Mesendoderm (in vitro differentiated cells): ENCODE results near the gene ACKR2.

Experiments used
- DNase-seq: peaks from one replicate; pipeline ENCODE4 v3.0.0; 2013
- H2AK5ac ChIP-seq: 2 replicates; pipeline ENCODE4 v1.6.1; 2013; ENCODE audit warnings: low read length, inconsistent platforms
- H2BK120ac ChIP-seq: 2 replicates; pipeline ENCODE4 v1.6.1; 2013; ENCODE audit warnings: low read depth, mild to moderate bottlenecking, low read length, moderate library complexity, mixed read lengths
- H2BK15ac ChIP-seq: replicated peaks from 2 replicates; pipeline ENCODE4 v1.6.1; 2013; ENCODE audit warnings: low read depth, mild to moderate bottlenecking, moderate library complexity
- H2BK5ac ChIP-seq: 2 replicates; pipeline ENCODE4 v1.6.1; 2013; ENCODE audit warnings: low read length, inconsistent platforms
- H3K18ac ChIP-seq: 2 replicates; pipeline ENCODE4 v1.6.1; 2013; ENCODE audit warnings: mild to moderate bottlenecking, low read length, mixed read lengths
- H3K23ac ChIP-seq: one replicate; pipeline ENCODE4 v1.6.1; 2013; ENCODE audit warnings: low read length
- H3K27ac ChIP-seq: 2 replicates; pipeline ENCODE4 v1.5.1; 2013; ENCODE audit warnings: low read depth, mild to moderate bottlenecking, inconsistent platforms, low read length, moderate library complexity
- H3K27me3 ChIP-seq: 2 replicates; pipeline ENCODE4 v1.6.1; 2013; ENCODE audit warnings: low read length, control low read depth, mild to moderate bottlenecking, inconsistent platforms; ENCODE audit not compliant: insufficient read depth, poor library complexity
- H3K36me3 ChIP-seq: 2 replicates; pipeline ENCODE4 v1.6.1; 2013; ENCODE audit warnings: low read length, inconsistent platforms; ENCODE audit not compliant: control insufficient read depth, insufficient read depth
- H3K4ac ChIP-seq: one replicate; pipeline ENCODE4 v1.6.1; 2013; ENCODE audit warnings: low read depth, mild to moderate bottlenecking, low read length, moderate library complexity
- H3K4me1 ChIP-seq: 2 replicates; pipeline ENCODE4 v1.6.1; 2013; ENCODE audit warnings: low read depth, low read length, inconsistent platforms; ENCODE audit not compliant: control insufficient read depth
- H3K4me2 ChIP-seq: 2 replicates; pipeline ENCODE4 v1.6.1; 2013; ENCODE audit warnings: low read length
- H3K4me3 ChIP-seq: 2 replicates; pipeline ENCODE4 v1.5.1; 2013; ENCODE audit warnings: mild to moderate bottlenecking, low read length
- H3K56ac ChIP-seq: one replicate; pipeline ENCODE4 v1.6.1; 2013; ENCODE audit warnings: low read length
- H3K79me1 ChIP-seq: 2 replicates; pipeline ENCODE4 v1.6.1; 2013; ENCODE audit warnings: low read length, inconsistent platforms
- H3K79me2 ChIP-seq: 2 replicates; pipeline ENCODE4 v1.6.1; 2013; ENCODE audit warnings: mild to moderate bottlenecking, low read length; ENCODE audit not compliant: control insufficient read depth, insufficient read depth
- H3K9ac ChIP-seq: 2 replicates; pipeline ENCODE4 v1.6.1; 2013; ENCODE audit warnings: low read length, inconsistent platforms
- H4K5ac ChIP-seq: one replicate; pipeline ENCODE4 v1.6.1; 2013; ENCODE audit warnings: low read length
- H4K8ac ChIP-seq: one replicate; pipeline ENCODE4 v1.6.1; 2013; ENCODE audit warnings: low read depth, mild to moderate bottlenecking, control low read depth, low read length, moderate library complexity
- WGBS: extraction: QIAGEN DNeasy Blood & Tissue Kit; methylation state at CpG from one replicate; pipeline ENCODE4 v1.1.7; 2013; ENCODE audit warnings: low lambda C conversion rate, missing lambda C conversion rate; ENCODE audit not compliant: insufficient coverage; ENCODE audit errors: extremely low coverage; 5-methylcytosine and 5-hydroxymethylcytosine counted together

Gene ACKR2

DNA sequence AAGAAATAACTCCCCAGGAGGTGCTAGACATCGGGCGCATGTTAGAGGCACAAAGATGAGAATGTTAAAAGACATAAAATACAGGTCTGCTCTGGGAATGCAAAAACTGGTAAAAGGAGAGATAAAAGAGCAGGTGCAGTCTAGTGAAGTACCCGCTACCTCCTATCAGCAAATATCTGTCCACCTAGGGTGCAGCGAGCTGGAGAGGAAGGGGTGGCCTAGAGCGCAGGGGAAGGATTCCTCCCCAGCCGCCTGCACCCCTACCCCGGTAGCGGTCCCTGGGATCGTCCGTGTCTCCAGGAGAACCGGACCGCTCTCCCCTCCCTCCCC, 96.5 kb downstream of the ACKR2 start:
- no peak overlapping the region for H3K23ac ChIP-seq
- DNase-seq, result no peak
- no peak overlapping the region for H4K5ac ChIP-seq
- H3K27ac ChIP-seq, result no peak overlapping the region
- no peak overlapping the region for H3K4me2 ChIP-seq
- no peak overlapping the region for H2AK5ac ChIP-seq
- H2BK5ac ChIP-seq, result no peak overlapping the region
- no peaks in the 10 kb centered on the region for H3K27me3 ChIP-seq
- no peaks in the 10 kb centered on the region for H3K79me2 ChIP-seq
- H3K4me1 ChIP-seq, result no peaks in the 10 kb centered on the region
- H3K4ac ChIP-seq, result no peak overlapping the region
- H3K18ac ChIP-seq, result no peak overlapping the region
- H3K79me1 ChIP-seq, result no peaks in the 10 kb centered on the region
- no peak overlapping the region for H3K56ac ChIP-seq
- H3K36me3 ChIP-seq, result no peaks in the 10 kb centered on the region
- H2BK120ac ChIP-seq, result no peak overlapping the region
- H3K9ac ChIP-seq, result no peak overlapping the region
- WGBS, result no CpG with 5 or more reads among the region's 12 CpGs
- no peak overlapping the region for H3K4me3 ChIP-seq
- H4K8ac ChIP-seq, result no peak overlapping the region
- no peak overlapping the region for H2BK15ac ChIP-seq

DNA sequence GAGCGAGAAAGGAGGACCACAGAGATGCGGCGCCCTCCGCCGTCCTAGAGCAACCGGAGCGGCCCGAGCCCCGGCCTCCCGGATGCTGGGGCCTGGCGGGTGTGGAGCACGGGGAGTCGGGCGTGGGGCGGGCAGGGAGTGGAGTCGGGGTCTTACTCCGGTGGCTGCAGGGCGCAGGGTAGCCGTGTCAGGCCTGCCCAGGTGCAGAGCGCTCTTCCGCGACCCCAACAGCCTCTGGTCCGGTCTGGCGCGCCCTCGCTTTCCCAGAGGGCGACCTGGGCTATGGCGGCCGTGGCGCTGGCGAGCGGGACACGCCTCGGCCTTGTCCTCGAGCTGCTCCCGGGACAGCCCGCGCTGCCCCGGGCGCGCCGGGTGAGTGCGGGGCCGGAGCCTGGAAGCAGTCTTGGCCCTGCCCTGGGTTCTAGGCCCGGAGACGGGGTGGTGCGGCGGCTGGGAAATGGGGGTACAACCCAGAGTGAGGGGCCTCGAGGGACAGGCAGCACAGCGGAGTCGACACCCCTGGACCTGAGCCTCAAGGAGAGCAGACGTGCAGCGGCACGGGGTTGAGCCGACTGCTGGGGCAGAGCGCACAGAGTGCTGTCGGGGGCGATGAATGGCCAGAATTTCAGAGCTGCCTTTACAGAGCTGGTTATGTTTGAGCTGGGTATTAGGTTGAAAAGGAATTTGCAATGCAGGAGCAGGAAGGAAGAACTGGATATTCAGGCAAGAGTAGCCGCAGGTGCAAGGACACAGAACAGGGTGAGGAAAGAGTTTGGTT, 97.0 kb downstream of the ACKR2 start, which contains the start of gene ZNF662:
ZNF662 (plus strand) TSS at position 73 of the 778 bp plus-strand sequence. CDS start 1,973 bp downstream, outside the sequence.
- Histone ChIP-seq H2AK5ac (no peak within 1 kb of the TSS), H3K4me2 (no peak within 1 kb of the TSS), H3K4me3 (no peak within 1 kb of the TSS), H3K27me3 (no peaks in the 10 kb centered on the region), H3K4ac (no peak within 1 kb of the TSS), H3K79me2 (no peaks in the 10 kb centered on the region), H3K9ac (no peak within 1 kb of the TSS), H3K4me1 (no peaks in the 10 kb centered on the region), H3K36me3 (no peaks in the 10 kb centered on the region), H3K27ac (no peak within 1 kb of the TSS), H3K18ac (no peak within 1 kb of the TSS), H2BK120ac (no peak within 1 kb of the TSS), H4K8ac (no peak within 1 kb of the TSS), H2BK15ac (no peak within 1 kb of the TSS), H3K56ac (no peak within 1 kb of the TSS), H2BK5ac (no peak within 1 kb of the TSS), H4K5ac (no peak within 1 kb of the TSS), H3K23ac (no peak within 1 kb of the TSS), H3K79me1 (no peaks in the 10 kb centered on the region)
- no peak for DNase-seq
- WGBS, result no CpG with 5 or more reads among the region's 59 CpGs

DNA sequence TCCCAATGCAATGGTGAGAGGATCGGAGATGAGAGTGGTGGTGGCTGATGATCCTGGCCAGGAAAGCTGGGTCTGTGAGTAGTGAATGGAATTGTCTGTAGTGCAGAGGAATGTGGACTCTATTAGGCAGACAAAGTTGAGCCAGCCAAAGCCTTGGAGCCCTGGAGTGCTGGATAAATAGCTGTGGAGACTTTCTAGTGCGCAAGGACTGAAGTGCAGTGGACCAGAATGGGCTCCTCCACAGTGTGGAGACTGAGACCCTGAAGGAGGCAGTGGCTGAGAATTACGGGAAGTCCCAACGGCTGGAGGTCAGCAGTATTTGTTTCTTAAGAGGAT, 97.6 kb downstream of the ACKR2 start:
- no peak overlapping the region for H3K56ac ChIP-seq
- WGBS, result no CpG with 5 or more reads among the region's 4 CpGs

DNA sequence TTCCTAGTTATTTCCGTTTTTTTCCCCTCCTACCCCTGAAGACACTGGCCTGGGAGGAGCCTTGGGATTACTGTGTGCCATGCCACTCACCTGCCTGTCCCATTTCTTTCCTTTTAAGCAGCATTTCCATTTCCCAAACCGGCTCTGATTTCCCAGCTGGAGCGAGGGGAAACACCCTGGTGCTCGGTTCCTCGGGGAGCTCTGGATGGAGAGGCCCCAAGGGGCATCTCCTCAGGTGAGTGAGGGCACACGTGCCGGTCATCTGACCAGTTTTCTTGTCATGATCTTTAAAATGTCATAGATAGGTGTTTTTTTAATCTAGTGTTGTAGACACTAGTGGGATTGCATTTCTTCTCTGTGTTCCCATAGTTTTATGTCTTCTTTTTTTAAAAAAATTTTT, 99.4 kb downstream of the ACKR2 start:
- Histone ChIP-seq H2BK15ac (no peak overlapping the region), H3K9ac (no peak overlapping the region), H3K27me3 (no peaks in the 10 kb centered on the region), H3K18ac (no peak overlapping the region), H3K4me2 (no peak overlapping the region), H3K4me3 (no peak overlapping the region), H3K23ac (no peak overlapping the region), H2BK5ac (no peak overlapping the region), H3K4me1 (no peaks in the 10 kb centered on the region), H3K79me2 (no peaks in the 10 kb centered on the region), H4K5ac (no peak overlapping the region), H3K4ac (no peak overlapping the region), H3K27ac (no peak overlapping the region), H4K8ac (no peak overlapping the region), H2AK5ac (no peak overlapping the region), H2BK120ac (no peak overlapping the region), H3K56ac (no peak overlapping the region), H3K79me1 (no peaks in the 10 kb centered on the region), H3K36me3 (no peaks in the 10 kb centered on the region)
- DNase-seq, result no peak
- WGBS, result no CpG with 5 or more reads among the region's 7 CpGs

More for the DNA sequence above, 97.6 kb downstream of the ACKR2 start:
- Histone ChIP-seq H3K4ac (no peak overlapping the region), H3K27ac (no peak overlapping the region), H2BK5ac (no peak overlapping the region), H3K23ac (no peak overlapping the region), H3K9ac (no peak overlapping the region), H2BK120ac (no peak overlapping the region), H3K4me3 (no peak overlapping the region), H2AK5ac (no peak overlapping the region), H3K4me2 (no peak overlapping the region), H3K36me3 (no peaks in the 10 kb centered on the region), H3K79me1 (no peaks in the 10 kb centered on the region), H3K27me3 (no peaks in the 10 kb centered on the region), H3K4me1 (no peaks in the 10 kb centered on the region), H2BK15ac (no peak overlapping the region), H3K18ac (no peak overlapping the region), H4K8ac (no peak overlapping the region), H4K5ac (no peak overlapping the region), H3K79me2 (no peaks in the 10 kb centered on the region)
- no peak for DNase-seq

DNA sequence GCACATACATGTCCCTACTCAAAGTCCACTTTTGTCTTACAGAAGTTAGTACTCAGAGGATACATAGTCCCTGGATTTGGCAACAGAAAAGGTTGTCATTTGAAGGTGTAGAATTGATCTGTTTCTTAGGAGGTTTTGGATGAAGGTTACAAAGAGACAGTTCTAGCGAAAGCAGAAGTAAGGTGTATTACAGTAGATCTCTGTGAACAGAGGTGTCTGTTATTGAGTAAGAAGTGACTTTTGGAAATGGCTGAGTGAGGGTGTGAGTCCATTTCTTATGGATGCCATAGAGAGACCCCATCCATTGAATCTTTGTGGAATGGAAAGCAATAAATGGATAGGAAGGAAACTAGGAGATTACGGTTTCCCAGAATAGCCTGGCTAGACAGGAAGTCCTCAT, 102.3 kb downstream of the ACKR2 start:
- Histone ChIP-seq H4K8ac (no peak overlapping the region), H3K79me2 (no peaks in the 10 kb centered on the region), H3K23ac (no peak overlapping the region), H2AK5ac (no peak overlapping the region), H3K4me2 (no peak overlapping the region), H2BK120ac (no peak overlapping the region), H3K4ac (no peak overlapping the region), H2BK5ac (no peak overlapping the region), H3K79me1 (no peaks in the 10 kb centered on the region), H3K9ac (no peak overlapping the region), H4K5ac (no peak overlapping the region), H3K27me3 (no peaks in the 10 kb centered on the region), H3K27ac (no peak overlapping the region), H3K4me3 (no peak overlapping the region), H3K18ac (no peak overlapping the region), H2BK15ac (no peak overlapping the region), H3K56ac (no peak overlapping the region), H3K36me3 (no peaks in the 10 kb centered on the region), H3K4me1 (no peaks in the 10 kb centered on the region)
- no CpG with 5 or more reads among the region's 2 CpGs for WGBS
- DNase-seq, result no peak
